ENCODE data around the gene KDELR3.

Gene KDELR3

GRCh38 chr22:38453996-38454352 is 13.9 kb upstream of the KDELR3 start:
- H3K4me3 ChIP-seq (ENCODE audit: insufficient read length, low read depth) = no peak overlapping the region
- peaks cover 61% of the 10 kb centered on the region for H3K27me3 ChIP-seq (ENCODE audit: insufficient read depth, insufficient read length)
- no peaks in the 10 kb centered on the region for H3K9me3 ChIP-seq (ENCODE audit: insufficient read depth, low read length)
- H3K4me1 ChIP-seq (ENCODE audit: insufficient read depth, insufficient read length) = peaks cover 20% of the 10 kb centered on the region
- no peaks in the 10 kb centered on the region for H3K36me3 ChIP-seq (ENCODE audit: insufficient read depth, insufficient read length, low read length)
- DNase-seq (ENCODE audit: low read depth, low spot score) = no peak
- TF ChIP-seq SUZ12 (IDR thresholded peaks at IDR 0.05; ENCODE audit: extremely low read depth, insufficient read depth, insufficient read length) (no peak), ZNF274 (IDR thresholded peaks at IDR 0.05; ENCODE audit: low read depth, low read length) (no peak), YY1 (IDR thresholded peaks at IDR 0.05; ENCODE audit: insufficient read depth, insufficient read length) (no peak)
- H3K9ac ChIP-seq (ENCODE audit: insufficient read length, low read depth) = no peak overlapping the region

DNA sequence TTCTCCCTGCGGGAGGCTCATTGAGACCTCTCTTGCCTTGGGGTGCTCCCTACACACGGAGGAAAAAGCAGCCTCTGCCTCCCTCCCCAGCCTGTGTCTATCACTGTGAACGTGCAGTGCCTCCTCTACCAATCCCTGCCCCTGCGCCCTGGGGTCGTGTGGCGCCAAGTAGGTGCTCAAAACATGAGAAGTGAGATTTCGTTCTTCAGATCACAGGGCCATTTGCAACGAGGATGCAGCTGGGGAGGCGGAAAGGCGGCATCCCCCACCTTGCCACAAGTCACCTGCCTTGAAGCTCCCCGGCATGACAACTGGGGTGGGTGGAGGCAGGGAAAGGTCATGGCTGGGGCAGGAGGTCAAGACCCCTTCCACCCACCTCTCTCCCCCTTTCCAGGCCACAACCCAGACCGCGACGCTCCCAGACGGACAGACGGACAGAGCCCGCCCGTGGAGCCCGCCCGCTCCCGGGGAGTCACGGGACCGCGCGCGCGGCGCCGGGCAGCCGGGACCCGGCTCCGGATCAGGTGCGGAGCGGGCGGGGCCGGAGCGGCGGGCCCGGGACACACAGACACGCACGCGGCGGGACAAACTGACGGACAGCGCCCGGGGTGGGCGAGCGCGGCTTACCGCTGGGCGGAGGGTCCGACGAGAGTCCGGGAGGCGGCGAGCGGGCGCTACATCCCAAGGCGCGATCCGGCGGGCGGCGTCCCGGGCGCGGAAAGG is 13.4 kb upstream of the KDELR3 start:
- H3K36me3 ChIP-seq (ENCODE audit: insufficient read depth, insufficient read length, low read length) = no peaks in the 10 kb centered on the region
- H3K4me1 ChIP-seq (ENCODE audit: insufficient read depth, insufficient read length) = peaks cover 20% of the 10 kb centered on the region
- peak overlapping the region; percentile 42 for H3K9ac ChIP-seq (ENCODE audit: insufficient read length, low read depth)
- H3K27me3 ChIP-seq (ENCODE audit: insufficient read depth, insufficient read length) = peaks cover 64% of the 10 kb centered on the region
- TF ChIP-seq SUZ12 (IDR thresholded peaks at IDR 0.05; ENCODE audit: extremely low read depth, insufficient read depth, insufficient read length) = no peak
- TF ChIP-seq ZNF274 (IDR thresholded peaks at IDR 0.05; ENCODE audit: low read depth, low read length) = no peak
- no peak for TF ChIP-seq YY1 (IDR thresholded peaks at IDR 0.05; ENCODE audit: insufficient read depth, insufficient read length)
- no peak for DNase-seq (ENCODE audit: low read depth, low spot score)
- H3K9me3 ChIP-seq (ENCODE audit: insufficient read depth, low read length) = no peaks in the 10 kb centered on the region
- peak overlapping the region; percentile 30 for H3K4me3 ChIP-seq (ENCODE audit: insufficient read length, low read depth)

DNA sequence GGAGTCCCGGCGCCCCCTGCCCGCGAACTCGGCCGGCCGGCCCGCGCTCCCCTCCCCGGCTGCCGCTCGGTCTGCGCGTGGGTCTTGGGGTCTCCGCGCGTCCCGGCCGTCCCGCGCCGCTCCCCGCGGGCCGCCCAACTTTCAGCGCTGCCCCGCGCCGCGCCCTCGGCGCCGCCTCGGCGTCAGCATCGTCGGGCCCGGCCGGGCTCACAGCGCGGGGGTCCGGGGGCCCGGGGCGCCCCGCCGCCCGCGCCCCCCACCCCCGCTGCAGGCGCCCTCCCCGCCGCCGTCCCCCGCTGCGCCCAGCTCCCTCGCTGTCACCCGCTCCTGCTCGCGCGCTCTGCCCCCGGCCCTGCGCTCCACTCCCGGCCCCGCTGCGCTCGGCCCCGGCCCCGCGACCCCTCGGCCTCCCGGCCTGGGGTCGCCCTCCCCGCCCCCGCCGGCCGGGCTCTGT is 12.8 kb upstream of the KDELR3 start, which contains the start of gene KCNJ4:
Gene KCNJ4, minus strand, starts transcription at position 124 of the 454 bp plus-strand sequence. CDS start 27,067 bp downstream, outside the sequence.
- Histone ChIP-seq H3K27me3 (ENCODE audit: insufficient read depth, insufficient read length) (peaks cover 70% of the 10 kb centered on the region), H3K9me3 (ENCODE audit: insufficient read depth, low read length) (no peaks in the 10 kb centered on the region), H3K9ac (ENCODE audit: insufficient read length, low read depth) (peak within 1 kb of the TSS; percentile 50), H3K4me1 (ENCODE audit: insufficient read depth, insufficient read length) (peaks cover 20% of the 10 kb centered on the region), H3K4me3 (ENCODE audit: insufficient read length, low read depth) (peak within 1 kb of the TSS; percentile 36), H3K36me3 (ENCODE audit: insufficient read depth, insufficient read length, low read length) (no peaks in the 10 kb centered on the region)
- TF ChIP-seq SUZ12 (IDR thresholded peaks at IDR 0.05; ENCODE audit: extremely low read depth, insufficient read depth, insufficient read length) (no peak), YY1 (IDR thresholded peaks at IDR 0.05; ENCODE audit: insufficient read depth, insufficient read length) (no peak), ZNF274 (IDR thresholded peaks at IDR 0.05; ENCODE audit: low read depth, low read length) (no peak)
- DNase-seq (ENCODE audit: low read depth, low spot score) = no peak

- peak overlapping the region; percentile 36 for H3K4me3 ChIP-seq (ENCODE audit: insufficient read length, low read depth)
- H3K9ac ChIP-seq (ENCODE audit: insufficient read length, low read depth) = peak overlapping the region; percentile 50
- H3K9me3 ChIP-seq (ENCODE audit: insufficient read depth, low read length) = no peaks in the 10 kb centered on the region
- peaks cover 76% of the 10 kb centered on the region for H3K27me3 ChIP-seq (ENCODE audit: insufficient read depth, insufficient read length)
- DNase-seq (ENCODE audit: low read depth, low spot score) = no peak
- H3K4me1 ChIP-seq (ENCODE audit: insufficient read depth, insufficient read length) = peaks cover 20% of the 10 kb centered on the region
- TF ChIP-seq ZNF274 (IDR thresholded peaks at IDR 0.05; ENCODE audit: low read depth, low read length) = no peak
- no peak for TF ChIP-seq YY1 (IDR thresholded peaks at IDR 0.05; ENCODE audit: insufficient read depth, insufficient read length)
- TF ChIP-seq SUZ12 (IDR thresholded peaks at IDR 0.05; ENCODE audit: extremely low read depth, insufficient read depth, insufficient read length) = no peak
- no peaks in the 10 kb centered on the region for H3K36me3 ChIP-seq (ENCODE audit: insufficient read depth, insufficient read length, low read length)
Measured at GRCh38 chr22:38455530-38456271, 12.2 kb upstream of the KDELR3 start.

GRCh38 chr22:38456272-38456835 is 11.5 kb upstream of the KDELR3 start:
- no peak for TF ChIP-seq ZNF274 (IDR thresholded peaks at IDR 0.05; ENCODE audit: low read depth, low read length)
- no peak for TF ChIP-seq SUZ12 (IDR thresholded peaks at IDR 0.05; ENCODE audit: extremely low read depth, insufficient read depth, insufficient read length)
- TF ChIP-seq YY1 (IDR thresholded peaks at IDR 0.05; ENCODE audit: insufficient read depth, insufficient read length) = no peak
- Histone ChIP-seq H3K4me1 (ENCODE audit: insufficient read depth, insufficient read length) (peaks cover 20% of the 10 kb centered on the region), H3K36me3 (ENCODE audit: insufficient read depth, insufficient read length, low read length) (no peaks in the 10 kb centered on the region), H3K9ac (ENCODE audit: insufficient read length, low read depth) (no peak overlapping the region), H3K9me3 (ENCODE audit: insufficient read depth, low read length) (no peaks in the 10 kb centered on the region), H3K4me3 (ENCODE audit: insufficient read length, low read depth) (no peak overlapping the region), H3K27me3 (ENCODE audit: insufficient read depth, insufficient read length) (peaks cover 82% of the 10 kb centered on the region)
- DNase-seq (ENCODE audit: low read depth, low spot score) = no peak

DNA sequence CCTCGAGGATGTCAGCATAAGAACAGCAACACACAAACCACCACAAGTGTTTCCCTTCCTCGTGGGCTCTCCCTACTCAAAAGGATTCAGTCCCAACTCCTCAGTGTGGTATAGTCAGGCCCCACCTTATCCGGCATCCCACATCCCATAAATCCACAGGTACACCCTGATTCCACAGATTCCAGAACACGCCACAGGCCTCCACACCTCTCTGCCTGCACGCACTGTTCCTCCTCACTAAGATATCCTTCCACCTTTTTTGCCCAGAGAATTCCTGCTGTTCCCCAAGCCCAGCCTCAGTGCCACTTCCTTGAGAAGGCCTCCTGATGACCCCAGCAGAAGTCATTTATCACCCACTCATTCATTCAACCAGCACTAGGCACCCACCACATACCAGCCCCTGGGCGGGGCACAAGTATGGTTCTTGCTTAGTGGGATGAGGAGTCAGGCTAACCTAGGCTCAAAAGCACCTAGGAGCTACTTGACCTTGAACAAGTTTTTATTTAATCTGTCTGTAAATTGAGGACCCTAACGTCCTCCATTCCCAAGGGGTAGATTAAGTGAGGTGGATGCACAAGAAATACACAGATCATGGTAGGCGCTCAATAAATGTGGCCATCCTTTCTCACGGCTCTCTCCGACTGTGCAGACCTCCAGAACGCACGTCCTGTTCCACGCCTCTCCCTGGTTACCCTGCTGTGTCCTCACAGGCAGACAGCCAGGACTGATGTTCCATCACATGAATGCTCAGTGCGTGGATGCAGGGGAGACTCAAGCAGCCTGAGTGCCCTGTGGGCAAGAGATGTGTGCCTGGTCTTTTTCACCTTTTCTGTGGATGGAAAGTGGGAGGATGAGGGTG is 10.8 kb upstream of the KDELR3 start:
- H3K36me3 ChIP-seq (ENCODE audit: insufficient read depth, insufficient read length, low read length) = no peaks in the 10 kb centered on the region
- H3K4me3 ChIP-seq (ENCODE audit: insufficient read length, low read depth) = no peak overlapping the region
- H3K9ac ChIP-seq (ENCODE audit: insufficient read length, low read depth) = no peak overlapping the region
- DNase-seq (ENCODE audit: low read depth, low spot score) = no peak
- TF ChIP-seq SUZ12 (IDR thresholded peaks at IDR 0.05; ENCODE audit: extremely low read depth, insufficient read depth, insufficient read length) = no peak
- TF ChIP-seq ZNF274 (IDR thresholded peaks at IDR 0.05; ENCODE audit: low read depth, low read length) = no peak
- TF ChIP-seq YY1 (IDR thresholded peaks at IDR 0.05; ENCODE audit: insufficient read depth, insufficient read length) = no peak
- H3K4me1 ChIP-seq (ENCODE audit: insufficient read depth, insufficient read length) = peaks cover 20% of the 10 kb centered on the region
- peaks cover 81% of the 10 kb centered on the region for H3K27me3 ChIP-seq (ENCODE audit: insufficient read depth, insufficient read length)
- H3K9me3 ChIP-seq (ENCODE audit: insufficient read depth, low read length) = no peaks in the 10 kb centered on the region
